Mucosa of rectum (tissue), 2 donors: ENCODE data around the gene C4orf46.

Source experiments
- H3K27ac ChIP-seq, 2 donors: one replicate each; pipeline ENCODE4 v1.7.0; 2013; ENCODE audit warnings: inconsistent platforms in 2 of 2, low read depth in 2 of 2, low read length in 2 of 2
- H3K27me3 ChIP-seq, 2 donors: one replicate each; pipeline ENCODE4 v1.7.0; 2013; ENCODE audit warnings: low read length in 2 of 2; ENCODE audit not compliant: control insufficient read depth in 2 of 2, insufficient read depth in 2 of 2
- H3K36me3 ChIP-seq, 2 donors: one replicate each; pipeline ENCODE4 v1.7.0; 2013; ENCODE audit warnings: low read length in 2 of 2; ENCODE audit not compliant: control insufficient read depth in 2 of 2, insufficient read depth in 2 of 2
- H3K4me1 ChIP-seq, 2 donors: one replicate each; pipeline ENCODE4 v1.7.0; 2013; ENCODE audit warnings: low read length in 2 of 2, mild to moderate bottlenecking in 1 of 2; ENCODE audit not compliant: control insufficient read depth in 2 of 2, insufficient read depth in 2 of 2
- H3K4me3 ChIP-seq, 2 donors: one replicate each; pipeline ENCODE4 v1.7.0; 2013; ENCODE audit warnings: low read length in 2 of 2
- H3K9ac ChIP-seq, 2 donors: one replicate each; pipeline ENCODE4 v1.7.0; 2013; ENCODE audit warnings: low read length in 2 of 2, low read depth in 1 of 2, mild to moderate bottlenecking in 1 of 2
- H3K9me3 ChIP-seq, 2 donors: one replicate each; pipeline ENCODE4 v1.7.0; 2013; ENCODE audit warnings: low read length in 2 of 2; ENCODE audit not compliant: control insufficient read depth in 2 of 2
- donor health status: healthy.
- donor health status: Normal muscosa, but diverticular disease.

The C4orf46 gene

GRCh38 chr4:158622251-158622650 lies 49.4 kb downstream of the C4orf46 start:
- H3K27ac ChIP-seq = no peak overlapping the region
- H3K27me3 ChIP-seq = no peaks in the 10 kb centered on the region
- H3K9me3 ChIP-seq = no peaks in the 10 kb centered on the region
- no peak overlapping the region for H3K4me3 ChIP-seq
- no peak overlapping the region for H3K9ac ChIP-seq
- no peaks in the 10 kb centered on the region for H3K4me1 ChIP-seq
- H3K36me3 ChIP-seq = no peaks in the 10 kb centered on the region

GRCh38 chr4:158621729-158622128 lies 50.0 kb downstream of the C4orf46 start:
- no peak overlapping the region for H3K27ac ChIP-seq
- no peaks in the 10 kb centered on the region for H3K4me1 ChIP-seq
- H3K27me3 ChIP-seq = no peaks in the 10 kb centered on the region
- no peaks in the 10 kb centered on the region for H3K36me3 ChIP-seq
- H3K9ac ChIP-seq = no peak overlapping the region
- no peaks in the 10 kb centered on the region for H3K9me3 ChIP-seq
- no peak overlapping the region for H3K4me3 ChIP-seq

GRCh38 chr4:158617956-158618355 lies 53.7 kb downstream of the C4orf46 start:
- Histone ChIP-seq H3K27me3 (no peaks in the 10 kb centered on the region), H3K9me3 (no peaks in the 10 kb centered on the region)

More at GRCh38 chr4:158617956-158618355, 53.7 kb downstream of the C4orf46 start:
- Histone ChIP-seq H3K4me1 (no peaks in the 10 kb centered on the region), H3K4me3 (no peak overlapping the region), H3K9ac (no peak overlapping the region), H3K36me3 (no peaks in the 10 kb centered on the region), H3K27ac (no peak overlapping the region)
